Inflammatory macrophage (primary cell): ENCODE results near the gene CUL3.

Source experiments
- DNase-seq, 2 donors: peaks; one replicate each; pipeline ENCODE4 v3.0.0-alpha.2; 2020 to 2022

The CUL3 gene

DNA sequence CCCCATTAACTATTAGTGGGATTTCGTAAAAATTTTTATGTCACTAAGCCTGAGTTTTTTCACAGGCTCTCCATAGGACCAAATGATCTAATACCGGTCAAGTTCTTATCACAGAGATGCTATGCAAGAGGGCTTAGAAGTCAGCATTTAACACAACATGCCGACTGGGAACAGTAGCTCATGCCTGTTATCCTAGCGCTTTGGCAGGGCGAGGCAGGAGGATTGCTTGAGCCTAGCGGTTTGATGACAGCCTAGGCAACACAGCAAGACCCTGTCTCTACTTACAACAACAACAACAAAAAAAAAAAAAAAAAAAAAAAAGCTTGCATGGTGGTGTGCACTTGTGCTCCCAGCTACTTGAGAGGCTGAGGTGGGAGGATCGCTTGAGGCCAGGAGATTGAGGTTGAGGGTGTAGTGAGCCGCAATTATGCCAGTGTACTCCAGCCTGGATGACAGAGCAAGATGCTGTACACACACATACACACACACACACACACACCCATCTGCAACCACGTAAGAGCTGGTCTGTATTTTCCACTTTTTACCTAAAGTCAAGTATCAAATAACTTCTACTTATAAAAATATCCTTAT is 115.7 kb downstream of the CUL3 start:
- no peak for DNase-seq

DNA sequence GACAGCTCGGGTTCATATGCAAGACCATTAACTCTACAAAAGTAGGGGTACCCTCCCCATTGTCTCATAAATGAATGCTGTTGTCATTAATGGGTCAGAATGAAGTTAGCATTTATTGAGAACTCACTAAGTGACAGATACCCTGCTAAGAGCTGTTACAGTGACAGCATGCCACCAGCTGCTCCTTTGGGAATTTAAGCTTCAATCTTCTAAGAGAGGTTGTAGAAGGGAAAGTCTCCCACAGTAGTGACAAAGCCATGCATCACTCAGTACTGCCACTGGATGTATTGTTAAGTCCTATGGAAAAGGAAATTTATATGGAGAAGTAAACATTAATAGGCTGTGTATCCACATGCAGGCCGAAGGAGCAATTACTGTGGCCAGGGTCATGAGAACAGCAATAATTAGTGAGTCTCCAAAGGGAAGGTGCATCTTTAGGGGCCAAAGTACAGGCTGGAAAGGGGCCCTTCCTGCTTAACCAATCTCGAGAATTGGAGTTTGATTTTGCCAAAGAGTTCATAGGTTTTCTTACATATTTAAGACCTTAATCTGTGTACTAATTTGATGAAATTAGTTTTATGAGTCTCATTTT is 118.8 kb downstream of the CUL3 start:
- DNase-seq, result no peak

DNA sequence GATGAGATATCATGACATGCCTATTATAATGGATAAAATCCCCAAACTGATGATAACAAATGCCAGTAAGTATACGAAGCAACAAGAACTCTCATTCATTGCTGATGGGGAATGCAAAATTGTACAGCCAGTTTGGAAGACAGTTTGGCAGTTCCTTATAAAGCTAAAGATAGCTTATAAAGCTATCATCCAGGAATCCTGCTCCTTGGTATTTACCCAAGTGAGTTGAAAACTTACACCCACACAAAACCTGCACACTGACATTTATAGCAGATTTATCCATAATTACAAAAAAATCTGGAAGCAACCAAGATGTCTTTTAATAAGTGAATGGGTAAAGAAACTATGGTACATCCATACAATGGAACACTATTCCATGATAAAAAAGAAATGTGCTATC is 123.8 kb downstream of the CUL3 start:
- no peak for DNase-seq

DNA sequence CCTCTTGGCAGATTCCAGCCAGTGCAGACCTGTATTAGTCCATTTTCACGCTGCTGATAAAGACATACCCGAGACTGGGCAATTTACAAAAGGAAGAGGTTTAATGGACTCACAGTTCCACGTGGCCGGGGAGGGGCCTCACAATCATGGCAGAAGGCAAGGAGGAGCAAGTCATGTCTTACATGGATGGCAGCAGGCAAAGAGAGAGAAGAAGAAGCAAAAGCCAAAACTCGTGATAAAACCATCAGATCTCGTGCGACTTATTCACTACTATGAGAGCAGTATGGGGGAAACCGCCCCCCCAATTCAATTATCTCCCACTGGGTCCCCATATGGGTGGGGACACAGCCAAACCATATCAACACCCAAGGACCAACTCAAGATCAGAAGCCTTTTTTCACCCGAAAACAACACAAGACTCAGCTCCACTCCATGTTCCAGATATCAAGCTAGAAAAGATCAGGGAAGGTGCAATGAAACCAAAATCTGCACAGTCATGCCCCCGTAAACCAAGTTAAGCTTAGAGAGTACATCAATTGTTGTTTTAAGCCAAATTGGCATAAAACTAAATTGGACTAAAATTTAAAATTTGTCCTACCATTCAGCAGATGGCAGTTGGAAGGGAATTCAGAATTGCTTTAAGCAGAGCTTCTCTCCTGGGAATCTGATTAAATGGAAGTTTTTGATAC is 127.6 kb downstream of the CUL3 start:
- no peak for DNase-seq

DNA sequence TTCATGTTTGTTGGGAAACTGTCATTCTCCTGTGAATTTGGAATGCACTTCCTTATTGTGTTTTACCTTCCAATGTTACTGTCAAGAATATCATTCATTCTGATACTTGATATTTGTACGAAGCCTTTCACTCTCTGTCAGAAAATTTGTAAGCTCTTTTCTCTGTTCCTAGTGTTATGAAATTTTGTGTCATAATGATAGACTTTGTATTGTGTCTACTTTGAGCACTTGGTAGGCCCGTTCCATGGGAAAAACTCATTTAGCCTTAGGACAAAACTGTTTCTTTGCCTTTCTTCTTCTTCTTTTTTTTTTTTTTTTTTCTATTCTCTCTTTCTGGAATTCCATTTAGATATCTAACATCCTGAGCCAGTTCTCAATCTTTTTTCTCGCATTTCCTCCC is 131.3 kb downstream of the CUL3 start:
- no peak for DNase-seq

GRCh38 chr2:224449212-224450147 is 135.7 kb downstream of the CUL3 start:
- DNase-seq, result peak; percentile 34 to 48

DNA sequence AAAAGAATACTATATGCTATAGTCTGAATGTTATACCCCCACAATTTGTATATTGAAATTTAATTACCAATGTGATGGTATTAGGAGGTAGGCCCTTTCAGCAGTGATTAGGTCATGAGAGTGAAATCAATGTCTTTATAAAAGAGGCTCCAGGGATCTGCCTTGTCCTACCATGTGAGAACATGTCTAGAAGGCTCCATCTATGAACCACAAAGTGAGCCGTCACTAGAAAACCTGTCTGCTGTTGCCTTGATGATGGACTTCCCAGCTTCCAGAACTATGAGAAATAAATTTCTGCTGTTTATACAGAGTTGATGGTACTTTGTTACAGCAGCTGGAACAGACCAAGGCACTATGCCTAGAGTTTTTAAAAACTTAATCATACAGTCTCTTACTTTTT is 136.9 kb downstream of the CUL3 start:
- DNase-seq, result no peak

DNA sequence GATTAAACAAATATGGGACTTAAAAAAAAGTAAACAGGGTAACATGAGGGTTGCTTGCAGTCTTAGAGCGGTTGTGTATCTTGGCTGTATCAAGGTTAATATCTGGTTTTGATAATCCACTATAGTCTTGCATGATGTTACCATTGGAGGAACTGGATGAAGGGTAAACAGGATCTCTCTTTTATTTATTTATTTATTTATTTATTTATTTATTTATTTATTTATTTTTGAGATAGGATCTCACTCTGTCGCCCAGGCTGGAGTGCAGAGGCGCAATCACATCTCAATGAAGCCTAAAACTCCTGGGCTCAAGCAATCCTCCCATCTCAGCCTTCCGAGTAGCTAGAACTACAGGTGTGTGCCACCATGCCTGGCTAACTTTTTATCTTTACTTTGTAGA is 140.4 kb downstream of the CUL3 start:
- DNase-seq, result no peak

DNA sequence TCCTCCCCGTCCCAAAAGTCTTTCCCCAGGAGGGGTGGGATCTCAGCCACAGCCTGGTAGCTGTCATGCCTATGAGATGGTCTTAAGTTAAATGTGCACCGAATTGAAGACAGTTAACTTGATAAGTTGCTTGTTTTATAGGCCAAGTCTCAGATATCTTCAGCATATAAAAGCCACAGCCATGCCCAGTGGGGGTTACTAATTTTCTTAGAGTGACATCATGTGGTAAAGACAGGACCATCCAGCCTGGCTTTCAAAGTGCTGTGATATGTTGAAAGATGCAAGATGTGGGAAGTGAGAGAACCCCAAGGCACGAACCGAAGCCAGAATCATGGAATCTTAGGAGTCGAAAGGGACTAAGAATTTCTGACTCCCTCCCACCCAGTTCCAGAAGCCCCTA is 141.1 kb downstream of the CUL3 start:
- DNase-seq, result no peak

DNA sequence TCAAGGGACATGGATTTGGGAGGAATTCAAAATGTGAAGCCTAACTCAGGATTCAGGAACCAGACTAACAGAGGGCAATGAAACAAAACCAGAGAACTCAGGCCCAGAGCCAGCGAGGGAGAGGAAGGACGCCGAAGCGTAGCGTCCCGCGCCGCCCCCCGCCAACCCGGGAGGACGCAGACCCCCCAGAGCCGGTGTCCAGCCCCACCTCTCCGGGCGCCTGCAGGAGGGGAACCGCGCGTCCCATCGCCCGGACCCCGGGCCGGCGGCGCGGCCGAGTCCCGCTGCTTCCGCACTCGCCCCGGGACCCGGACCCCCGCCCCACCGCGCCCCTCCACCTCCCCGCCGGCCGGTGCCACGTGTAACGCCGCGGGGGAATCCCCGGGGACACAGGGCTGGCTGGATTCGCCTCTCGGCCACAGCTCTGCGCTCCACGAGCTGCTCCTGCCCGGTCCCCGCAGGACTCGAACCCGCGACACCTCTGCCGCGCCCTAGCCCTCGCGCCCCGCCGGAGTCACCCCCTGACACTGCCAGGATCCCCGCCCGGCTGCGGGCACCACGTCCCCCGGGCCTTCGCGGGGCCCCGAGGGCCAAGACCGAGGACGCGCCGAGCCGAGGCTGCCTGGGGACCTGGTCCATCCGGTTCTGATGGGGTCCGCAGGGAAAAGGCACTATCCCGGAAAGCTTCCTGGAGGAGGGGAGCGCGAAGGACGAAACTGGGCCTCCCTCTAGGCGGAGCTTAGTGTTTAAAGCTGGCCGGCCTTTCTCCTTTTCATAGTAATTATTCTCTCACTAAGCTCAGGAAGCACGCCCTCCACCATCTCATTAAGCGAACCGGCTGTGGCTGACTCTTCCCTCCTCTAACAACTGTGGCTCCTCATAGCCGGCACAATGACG is 142.8 kb downstream of the CUL3 start:
- peak in 1 of 2 donors; percentile 8 for DNase-seq

GRCh38 chr2:224440988-224441387 is 144.2 kb downstream of the CUL3 start:
- no peak for DNase-seq

- no peak for DNase-seq
These were observed 146.4 kb downstream of the CUL3 start for GRCh38 chr2:224438726-224439125.

DNA sequence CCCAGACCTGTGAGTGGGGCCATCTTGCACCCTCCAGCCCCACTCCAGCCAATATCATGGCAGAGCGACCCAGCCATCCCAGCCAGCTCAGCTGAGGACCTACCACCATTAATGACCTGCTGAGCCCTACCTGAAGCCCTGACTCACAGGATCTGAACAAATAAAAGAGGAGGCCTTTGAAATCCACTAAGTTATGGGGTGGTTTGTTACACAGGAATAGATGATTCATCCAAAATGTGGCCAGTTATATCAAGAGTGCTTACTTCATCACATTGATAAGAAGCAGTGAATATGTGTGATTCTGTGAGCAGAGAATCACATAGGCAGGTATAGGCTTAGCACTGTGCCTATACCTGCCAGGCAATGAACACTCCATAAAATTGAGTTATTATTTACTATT is 148.5 kb downstream of the CUL3 start:
- no peak for DNase-seq

DNA sequence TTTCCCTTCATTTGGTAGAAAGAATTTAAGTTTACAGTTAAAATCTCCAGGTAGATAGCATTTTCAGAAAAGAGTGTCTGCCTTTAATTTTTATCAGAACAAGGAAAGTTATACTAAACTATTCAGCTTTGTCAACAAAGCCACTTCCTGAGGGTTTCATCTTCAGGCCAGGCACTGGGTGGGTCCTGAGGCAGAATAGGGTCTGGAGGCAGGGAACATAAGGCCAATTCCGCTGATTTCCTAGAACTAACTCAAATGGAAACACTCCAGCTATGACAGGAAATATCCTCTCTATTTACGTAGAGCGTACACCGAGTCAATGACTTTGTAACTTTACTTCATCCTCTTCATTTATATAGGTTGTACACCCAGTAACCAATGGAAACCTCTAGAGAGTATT is 150.5 kb downstream of the CUL3 start:
- DNase-seq, result no peak

- DNase-seq, result no peak
These were observed 151.7 kb downstream of the CUL3 start for GRCh38 chr2:224433442-224433841.

- no peak for DNase-seq
These were observed 153.1 kb downstream of the CUL3 start for GRCh38 chr2:224432003-224432579.

GRCh38 chr2:224429441-224429810 is 155.7 kb downstream of the CUL3 start:
- no peak for DNase-seq

DNA sequence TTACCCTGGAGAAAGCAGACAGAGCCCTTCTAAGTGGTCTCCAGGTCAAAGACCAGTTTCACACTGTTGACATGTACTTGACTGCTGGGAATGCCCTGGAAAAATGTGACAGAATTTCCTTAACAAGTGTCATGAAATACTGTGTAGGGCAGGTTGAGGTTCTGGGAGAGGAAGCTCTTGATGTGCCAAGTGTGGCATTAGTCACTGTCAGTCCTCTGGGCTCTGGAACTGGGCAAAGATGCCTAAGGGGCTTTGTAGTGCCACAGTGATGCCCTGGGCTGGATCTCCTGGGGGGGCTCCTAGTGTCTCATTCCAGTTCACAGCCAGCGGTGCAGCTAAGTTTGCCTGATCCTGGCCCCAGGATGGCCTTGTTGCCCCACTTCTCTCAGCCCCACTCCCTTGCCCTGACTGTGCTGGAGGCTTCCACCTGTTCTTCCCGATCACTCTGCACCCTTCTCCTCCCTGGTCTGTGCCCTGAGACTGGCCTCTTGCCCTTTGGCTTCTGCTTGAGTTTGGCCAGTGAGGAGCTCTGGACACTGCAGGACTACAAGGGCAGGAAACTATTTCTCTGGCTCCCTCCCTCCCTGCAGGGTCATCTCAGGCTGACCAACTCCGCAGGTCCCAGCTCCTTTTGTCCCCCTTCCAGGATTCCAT is 156.2 kb downstream of the CUL3 start:
- DNase-seq, result no peak

DNA sequence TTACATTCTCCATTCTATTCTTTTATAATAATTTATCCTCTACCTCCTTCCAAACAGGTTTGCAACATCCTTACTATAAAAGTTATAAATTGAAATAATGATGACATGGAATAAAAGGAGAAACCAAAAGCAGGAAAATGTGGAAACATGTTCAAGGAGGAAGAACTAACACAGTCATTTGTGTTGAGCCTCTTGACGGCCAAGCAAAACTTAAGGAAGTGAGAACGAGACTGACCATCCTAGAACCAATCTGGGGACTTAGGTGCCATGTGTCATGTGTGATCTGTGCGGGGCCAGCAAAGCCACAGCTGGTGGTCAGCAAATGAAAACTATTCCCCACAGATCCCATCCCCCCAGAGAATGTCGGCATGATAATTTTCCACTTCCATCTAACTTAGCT is 157.7 kb downstream of the CUL3 start:
- peak; percentile 11 to 27 for DNase-seq

- DNase-seq, result no peak
These were observed 158.5 kb downstream of the CUL3 start for GRCh38 chr2:224426656-224427055.

DNA sequence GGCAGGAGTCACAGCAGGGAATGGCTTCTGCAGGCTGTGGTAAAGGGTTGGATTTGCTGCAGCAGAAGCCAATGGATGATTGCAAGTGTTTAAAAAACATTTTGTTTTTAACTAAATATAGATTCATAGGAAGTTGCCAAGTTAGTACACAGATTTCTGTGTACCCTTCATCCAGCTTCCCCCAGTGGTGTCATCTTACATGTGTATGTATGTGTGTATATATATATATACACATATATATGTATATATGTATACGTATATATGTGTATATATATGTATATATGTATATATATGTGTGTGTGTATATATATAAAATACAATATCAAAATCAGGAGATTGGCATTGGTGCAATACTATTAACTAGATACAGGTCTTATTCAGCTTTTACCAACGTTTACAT is 164.1 kb downstream of the CUL3 start:
- no peak for DNase-seq
